GM19240 (cell line): Measurements from ENCODE around the gene KAT6B.

ENCODE experiments used
- DNase-seq: peaks from one replicate; pipeline ENCODE4 v3.0.0; 2011; ENCODE audit warnings: low spot score; ENCODE audit not compliant: insufficient read length

Gene KAT6B

GRCh38 chr10:74823791-74824183, 2.6 kb upstream of the KAT6B start:
- no peak for DNase-seq

- no peak for DNase-seq
These were observed 2.1 kb upstream of the KAT6B start for GRCh38 chr10:74824184-74824899.

GRCh38 chr10:74824900-74825370, 1.5 kb upstream of the KAT6B start:
- DNase-seq: no peak

GRCh38 chr10:74825371-74826141, 844 bp upstream of the KAT6B start:
- DNase-seq: peak; percentile 23

GRCh38 chr10:74827045-74827441, 643 bp downstream of the KAT6B start:
- no peak for DNase-seq

GRCh38 chr10:74827694-74828093, 1.3 kb downstream of the KAT6B start:
- DNase-seq: no peak

GRCh38 chr10:74828946-74829345, 2.5 kb downstream of the KAT6B start:
- no peak for DNase-seq

GRCh38 chr10:74831518-74832120, 5.2 kb downstream of the KAT6B start:
- DNase-seq: no peak

GRCh38 chr10:74835963-74836362, 9.6 kb downstream of the KAT6B start:
- no peak for DNase-seq

GRCh38 chr10:74836877-74837276, 10.5 kb downstream of the KAT6B start:
- DNase-seq: no peak

- DNase-seq: no peak
These were observed 11.3 kb downstream of the KAT6B start for GRCh38 chr10:74837743-74838142.

- DNase-seq: no peak
These were observed 13.3 kb downstream of the KAT6B start for GRCh38 chr10:74839708-74840107.

- DNase-seq: no peak
These were observed 15.0 kb downstream of the KAT6B start for GRCh38 chr10:74841265-74841973.

- no peak for DNase-seq
These were observed 16.0 kb downstream of the KAT6B start for GRCh38 chr10:74842301-74842954.

GRCh38 chr10:74846958-74847357, 20.6 kb downstream of the KAT6B start:
- no peak for DNase-seq

GRCh38 chr10:74851831-74852230, 25.4 kb downstream of the KAT6B start:
- no peak for DNase-seq

- no peak for DNase-seq
These were observed 26.0 kb downstream of the KAT6B start for GRCh38 chr10:74852381-74852780.

- DNase-seq: no peak
These were observed 28.2 kb downstream of the KAT6B start for GRCh38 chr10:74854610-74855009.

GRCh38 chr10:74855027-74855426, 28.6 kb downstream of the KAT6B start:
- peak; percentile 21 for DNase-seq

GRCh38 chr10:74855439-74855838, 29.0 kb downstream of the KAT6B start:
- no peak for DNase-seq

- DNase-seq: no peak
These were observed 30.5 kb downstream of the KAT6B start for GRCh38 chr10:74856940-74857339.
